Neural cell (in vitro differentiated cells): ENCODE results near the gene CTSF. TPM values are rescaled to one million over a fixed set of nuclear protein-coding genes. Genes with fewer than 3 reads are reported as not detected.

Experiments used
- H2AFZ ChIP-seq: fragments of 200-600, 300-800 bp; sonication (generic), shearing (Covaris generic); 2 replicates; pipeline ENCODE4 v1.6.0; 2014; ENCODE audit warnings: low read depth, mild to moderate bottlenecking, antibody characterized with exemption, low read length, moderate library complexity
- H3F3A ChIP-seq: fragments of 200-600 bp; shearing (Covaris generic); 2 replicates; pipeline ENCODE4 v1.6.1; 2016; ENCODE audit warnings: mild to moderate bottlenecking, moderate library complexity, mixed read lengths, antibody characterized with exemption, low read length; ENCODE audit not compliant: insufficient read depth, poor library complexity, severe bottlenecking
- H3K27ac ChIP-seq: fragments of 200-600, 300-800 bp; sonication (generic), shearing (Covaris generic); 2 replicates; pipeline ENCODE4 v1.5.1; 2014; ENCODE audit warnings: mild to moderate bottlenecking, low read length, moderate library complexity
- H3K27me3 ChIP-seq: fragments of 300-800, 200-600 bp; sonication (generic), shearing (Covaris generic); 2 replicates; pipeline ENCODE4 v1.6.0; 2014; ENCODE audit warnings: mild to moderate bottlenecking, low read depth, low read length, moderate library complexity; ENCODE audit not compliant: insufficient read depth
- H3K36me3 ChIP-seq: fragments of 300-800, 200-600 bp; sonication (generic), shearing (Covaris generic); 2 replicates; pipeline ENCODE4 v1.5.1; 2014; ENCODE audit warnings: mild to moderate bottlenecking, antibody characterized with exemption, low read length, moderate library complexity; ENCODE audit not compliant: insufficient read depth
- H3K4me2 ChIP-seq: fragments of 300-800, 200-600 bp; sonication (generic), shearing (Covaris generic); 2 replicates; pipeline ENCODE4 v1.6.0; 2014; ENCODE audit warnings: mild to moderate bottlenecking, low read length
- H3K4me3 ChIP-seq: fragments of 300-800, 200-600 bp; sonication (generic), shearing (Covaris generic); 2 replicates; pipeline ENCODE4 v1.5.1; 2014; ENCODE audit warnings: mild to moderate bottlenecking, low read length, moderate library complexity
- H3K79me2 ChIP-seq: fragments of 200-600 bp; shearing (Covaris generic); replicated peaks from 2 replicates; pipeline ENCODE4 v1.6.0; 2014; ENCODE audit warnings: mild to moderate bottlenecking, low read length, moderate library complexity; ENCODE audit not compliant: insufficient read depth
- H3K9ac ChIP-seq: fragments of 300-800, 200-600 bp; sonication (generic), shearing (Covaris generic); 2 replicates; pipeline ENCODE4 v1.6.1; 2016; ENCODE audit warnings: mild to moderate bottlenecking, low read length, mixed read lengths
- H3K9me2 ChIP-seq: fragments of 200-600 bp; shearing (Covaris generic); 2 replicates; pipeline ENCODE4 v1.6.1; 2016; ENCODE audit warnings: mild to moderate bottlenecking, low read length, mixed read lengths; ENCODE audit not compliant: insufficient read depth
- H3K9me3 ChIP-seq: fragments of 200-600, 300-800 bp; sonication (generic), shearing (Covaris generic); 2 replicates; pipeline ENCODE4 v1.6.1; 2016; ENCODE audit warnings: mild to moderate bottlenecking, mixed run types, low read length, moderate library complexity, mixed read lengths
- H4K20me1 ChIP-seq: fragments of 200-600 bp; shearing (Covaris generic); 2 replicates; pipeline ENCODE4 v1.6.1; 2016; ENCODE audit warnings: mild to moderate bottlenecking, mixed run types; ENCODE audit not compliant: insufficient read depth
- CTCF ChIP-seq: fragments of 450-650 bp; IDR thresholded peaks from 2 replicates; pipeline ENCODE4 v1.5.1; 2014; ENCODE audit warnings: antibody characterized with exemption, mild to moderate bottlenecking, moderate library complexity; ENCODE audit not compliant: poor library complexity, severe bottlenecking
- EP300 ChIP-seq: fragments of 450-650 bp; conservative IDR thresholded peaks from 2 replicates; pipeline ENCODE4 v1.6.1; 2014; ENCODE audit warnings: antibody characterized with exemption, mild to moderate bottlenecking, moderate library complexity; ENCODE audit not compliant: poor library complexity, severe bottlenecking
- EZH2 ChIP-seq: fragments of 200-600, 300-800 bp; shearing (Covaris generic), sonication (generic); IDR thresholded peaks from 2 replicates; pipeline ENCODE4 v1.6.1; 2014; ENCODE audit warnings: antibody characterized with exemption, low read length, borderline replicate concordance, mild to moderate bottlenecking; ENCODE audit not compliant: insufficient read depth, poor library complexity, severe bottlenecking
- MXI1 ChIP-seq: fragments of 450-650 bp; conservative IDR thresholded peaks from 2 replicates; pipeline ENCODE4 v1.6.1; 2014; ENCODE audit warnings: antibody characterized with exemption, mild to moderate bottlenecking; ENCODE audit not compliant: poor library complexity, severe bottlenecking
- POLR2AphosphoS5 ChIP-seq: IDR thresholded peaks from 2 replicates; pipeline ENCODE4 v1.6.1; 2012
- RAD21 ChIP-seq: fragments of 450-650 bp; conservative IDR thresholded peaks from 2 replicates; pipeline ENCODE4 v1.6.1; 2014; ENCODE audit warnings: antibody characterized with exemption, mild to moderate bottlenecking, moderate library complexity
- REST ChIP-seq: IDR thresholded peaks from 2 replicates; pipeline ENCODE4 v1.6.1; 2012; ENCODE audit warnings: borderline replicate concordance
- SMC3 ChIP-seq: fragments of 450-650 bp; conservative IDR thresholded peaks from 2 replicates; pipeline ENCODE4 v1.6.1; 2014; ENCODE audit warnings: antibody characterized with exemption, mild to moderate bottlenecking, moderate library complexity; ENCODE audit not compliant: poor library complexity
- TAF1 ChIP-seq: IDR thresholded peaks from 2 replicates; pipeline ENCODE4 v1.6.1; 2012; ENCODE audit warnings: low read depth
- polyA plus RNA-seq: library from polyadenylated mRNA; depleted of rRNA; stranded (reverse); fragments of >200 nt; gene quantifications from 2 replicates; pipeline ENCODE4 v1.2.3, GENCODE V29; 2014

The CTSF gene
- polyA plus RNA-seq, 1 donor from 2014 or later: 2.7 TPM

DNA sequence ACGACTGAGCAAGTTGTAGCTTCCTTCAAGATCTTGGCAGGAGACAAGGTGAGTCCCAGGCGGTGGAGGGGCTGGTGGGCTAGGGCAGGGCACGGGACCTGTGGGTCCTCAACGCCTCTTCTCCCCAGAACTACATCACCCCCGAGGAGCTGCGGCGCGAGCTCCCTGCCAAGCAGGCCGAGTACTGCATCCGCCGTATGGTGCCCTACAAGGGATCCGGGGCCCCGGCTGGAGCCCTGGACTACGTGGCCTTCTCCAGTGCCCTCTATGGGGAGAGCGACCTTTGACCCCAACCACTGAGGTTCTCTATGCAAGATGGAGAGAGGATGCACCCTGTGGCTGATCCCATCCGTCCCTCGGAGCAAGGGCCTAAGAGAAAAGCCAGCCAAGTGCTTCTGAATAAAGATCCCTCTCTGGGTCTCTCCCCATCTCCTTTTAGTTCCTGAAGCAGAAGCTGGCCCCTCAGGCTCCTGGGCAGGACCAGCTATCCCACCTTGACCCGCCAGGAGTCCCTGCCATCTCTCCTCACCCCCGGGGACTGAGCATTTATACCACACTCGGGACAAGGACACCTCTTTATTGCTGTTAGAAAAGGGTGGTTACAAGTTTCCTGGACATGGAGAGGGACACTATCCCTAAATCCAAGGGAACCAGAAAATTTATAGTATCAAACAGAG, 5.4 kb downstream of the CTSF start:
- H3F3A ChIP-seq: no peaks in the 10 kb centered on the region

DNA sequence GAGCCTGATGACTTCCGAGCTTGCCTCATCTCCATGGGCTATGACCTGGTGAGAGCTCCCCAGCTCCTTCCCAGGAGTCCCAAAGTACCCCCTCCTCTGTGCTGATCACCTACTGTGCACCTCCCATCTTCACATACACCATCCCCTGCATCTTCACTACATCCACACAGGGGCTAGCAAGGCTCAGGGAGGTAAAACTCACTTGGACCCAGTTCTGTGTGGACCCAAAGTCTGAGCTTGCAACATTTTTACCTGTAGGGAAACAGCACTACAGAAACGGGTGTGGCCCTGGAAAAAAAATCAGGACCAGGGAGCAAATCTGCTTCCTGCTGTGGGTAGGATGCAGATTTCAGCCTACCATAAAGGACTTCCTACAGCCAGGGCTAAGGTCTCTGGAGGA, 6.1 kb downstream of the CTSF start:
- Histone ChIP-seq H3K9ac (no peak overlapping the region), H3F3A (no peaks in the 10 kb centered on the region), H4K20me1 (no peaks in the 10 kb centered on the region), H3K36me3 (no peaks in the 10 kb centered on the region), H3K9me2 (no peaks in the 10 kb centered on the region), H3K4me2 (no peak overlapping the region), H2AFZ (no peak overlapping the region), H3K27me3 (no peaks in the 10 kb centered on the region), H3K4me3 (no peak overlapping the region), H3K27ac (no peak overlapping the region), H3K79me2 (no peaks in the 10 kb centered on the region), H3K9me3 (no peaks in the 10 kb centered on the region)
- TF ChIP-seq EZH2 (no peak), RAD21 (no peak), TAF1 (no peak), CTCF (no peak), SMC3 (no peak), MXI1 (no peak)

More for the DNA sequence above, 5.4 kb downstream of the CTSF start:
- Histone ChIP-seq H3K9me3 (no peaks in the 10 kb centered on the region), H3K9me2 (no peaks in the 10 kb centered on the region), H3K27me3 (no peaks in the 10 kb centered on the region), H3K27ac (no peak overlapping the region), H4K20me1 (no peaks in the 10 kb centered on the region), H2AFZ (no peak overlapping the region), H3K9ac (no peak overlapping the region), H3K4me2 (no peak overlapping the region), H3K4me3 (no peak overlapping the region), H3K36me3 (no peaks in the 10 kb centered on the region), H3K79me2 (no peaks in the 10 kb centered on the region)
- no peak for TF ChIP-seq TAF1
- no peak for TF ChIP-seq SMC3
- TF ChIP-seq REST: no peak
- no peak for TF ChIP-seq MXI1
- no peak for TF ChIP-seq EP300
- no peak for TF ChIP-seq RAD21
- no peak for TF ChIP-seq EZH2
- TF ChIP-seq CTCF: no peak
- TF ChIP-seq POLR2AphosphoS5: no peak
